ENCODE results near the gene PANK4.

PANK4 gene

DNA sequence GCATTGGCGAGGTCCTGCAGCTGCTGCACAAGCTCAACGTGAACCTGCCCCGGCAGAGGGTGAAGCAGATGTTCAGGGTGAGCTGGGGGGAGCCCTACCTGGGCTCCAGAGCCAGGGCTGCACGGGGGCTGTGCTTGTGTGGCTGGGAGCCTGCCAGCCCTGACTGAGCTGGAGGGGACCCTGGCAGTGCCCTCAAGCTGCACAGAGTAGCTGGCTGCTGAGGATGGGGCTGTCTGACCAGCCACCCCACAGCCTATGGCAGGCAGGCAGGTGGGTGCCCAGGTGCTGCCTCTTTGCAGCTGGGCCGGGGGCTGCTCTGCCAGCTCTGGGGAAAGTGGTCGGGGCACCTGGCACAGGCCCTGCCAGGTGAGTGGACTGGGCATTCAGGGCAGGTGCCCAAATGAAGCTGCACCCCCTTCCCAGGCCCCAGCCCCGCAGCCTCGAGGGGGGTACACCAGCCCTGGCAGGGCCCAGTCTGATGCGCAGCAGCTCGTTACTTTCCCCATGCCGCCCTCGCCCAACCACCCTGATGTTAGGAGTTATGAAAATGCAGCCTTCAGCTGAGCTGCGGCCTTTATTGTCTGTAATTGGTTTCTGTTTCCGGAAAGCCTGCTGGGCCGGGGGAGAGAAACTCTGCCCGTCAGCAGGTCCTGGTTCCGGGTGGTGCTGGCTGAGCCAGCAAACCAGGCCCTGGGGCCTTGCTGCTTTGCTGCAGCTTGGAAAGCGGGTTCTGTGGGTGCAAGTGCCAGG is 46.0 kb downstream of the PANK4 start:
- no peak for DNase-seq

DNA sequence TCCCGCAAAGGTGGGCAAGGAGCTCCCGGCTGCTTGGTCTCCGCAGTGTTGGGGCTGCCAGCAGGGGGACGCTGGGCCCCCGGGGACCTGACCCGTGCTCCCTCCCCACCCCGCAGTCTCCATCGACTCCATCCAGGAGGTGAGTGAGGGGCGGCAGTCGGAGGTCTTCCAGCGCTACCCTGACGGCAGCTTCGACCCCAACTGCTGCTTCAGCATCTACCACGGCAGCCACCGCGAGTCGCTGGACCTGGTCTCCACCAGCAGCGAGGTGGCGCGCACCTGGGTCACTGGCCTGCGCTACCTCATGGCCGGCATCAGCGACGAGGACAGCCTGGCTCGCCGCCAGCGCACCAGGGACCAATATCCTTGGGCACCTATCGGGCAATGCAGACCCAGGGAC is 46.8 kb downstream of the PANK4 start:
- no peak for DNase-seq

DNA sequence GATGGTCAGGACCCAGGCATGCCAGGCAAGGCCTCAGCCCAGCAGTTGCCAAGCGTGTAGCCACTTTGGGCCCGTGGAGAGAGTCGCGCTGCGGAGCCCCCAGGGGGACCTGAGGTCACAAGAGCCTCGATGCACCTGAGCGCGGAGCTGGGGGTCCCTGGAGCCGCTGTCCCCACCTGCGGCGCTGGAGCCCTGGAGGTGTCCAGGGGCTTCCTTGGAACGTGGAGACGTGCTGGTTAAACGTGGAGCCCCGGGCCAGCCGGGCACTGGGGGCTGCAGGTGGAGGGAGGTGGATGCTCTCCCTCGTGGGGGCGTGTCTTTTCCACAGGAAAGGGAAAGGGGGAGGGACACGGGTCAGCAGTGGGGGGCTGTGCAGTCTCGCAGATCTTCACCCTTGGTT is 47.2 kb downstream of the PANK4 start:
- DNase-seq = no peak

DNA sequence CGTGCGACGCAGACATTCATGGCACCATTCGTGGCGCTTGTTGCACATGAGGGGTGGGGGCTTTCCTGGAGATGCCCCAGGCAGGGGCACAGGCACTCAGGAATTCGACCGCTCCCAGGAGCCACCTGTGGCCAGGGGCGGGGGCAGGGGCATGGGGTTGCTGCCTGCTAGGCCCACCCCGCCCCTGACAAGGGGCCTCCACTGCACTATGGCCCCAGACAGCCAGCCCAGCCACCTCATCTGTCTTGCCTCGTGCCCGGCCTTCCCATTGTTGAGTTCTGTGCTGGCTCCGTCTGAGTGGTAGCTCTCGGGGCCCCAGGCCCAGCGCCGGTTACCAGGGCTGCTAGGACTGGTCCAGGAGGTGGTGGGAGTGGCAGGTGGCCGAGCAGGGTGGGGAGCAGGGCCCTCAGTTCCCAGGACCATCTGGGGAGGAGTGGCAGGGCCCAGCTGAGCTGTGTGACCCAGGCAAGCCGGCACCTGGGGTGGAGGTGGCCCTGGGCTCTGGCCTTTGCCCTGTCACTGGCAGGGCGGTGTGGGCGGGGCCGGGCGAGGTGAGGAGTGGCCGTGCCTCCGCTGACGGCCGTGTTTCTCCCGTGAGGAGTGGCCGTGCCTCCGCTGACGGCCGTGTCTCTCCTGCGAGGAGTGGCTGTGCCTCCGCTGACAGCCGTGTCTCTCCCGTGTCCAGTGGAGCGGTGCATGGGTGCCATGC is 48.5 kb downstream of the PANK4 start:
- DNase-seq = no peak

DNA sequence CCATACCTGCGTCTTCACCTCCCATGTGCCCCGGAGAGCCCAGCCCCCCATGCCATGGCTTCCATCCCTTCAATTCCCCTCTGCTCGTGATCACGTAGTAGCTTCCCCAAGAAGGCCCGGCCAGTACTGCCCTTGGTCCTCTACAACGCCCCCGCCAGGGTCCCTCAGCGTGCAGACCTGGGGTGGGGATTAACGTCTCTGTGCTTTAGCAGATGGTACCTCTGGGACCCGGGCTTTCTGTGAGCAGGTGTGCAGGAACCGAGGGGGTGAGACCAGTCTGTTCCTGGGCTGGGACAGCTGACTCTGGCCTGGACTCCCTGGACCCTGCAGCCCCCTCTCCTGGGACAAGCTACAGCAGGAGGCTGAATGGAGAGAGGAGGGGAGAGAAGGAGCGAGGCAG is 49.1 kb downstream of the PANK4 start:
- no peak for DNase-seq

DNA sequence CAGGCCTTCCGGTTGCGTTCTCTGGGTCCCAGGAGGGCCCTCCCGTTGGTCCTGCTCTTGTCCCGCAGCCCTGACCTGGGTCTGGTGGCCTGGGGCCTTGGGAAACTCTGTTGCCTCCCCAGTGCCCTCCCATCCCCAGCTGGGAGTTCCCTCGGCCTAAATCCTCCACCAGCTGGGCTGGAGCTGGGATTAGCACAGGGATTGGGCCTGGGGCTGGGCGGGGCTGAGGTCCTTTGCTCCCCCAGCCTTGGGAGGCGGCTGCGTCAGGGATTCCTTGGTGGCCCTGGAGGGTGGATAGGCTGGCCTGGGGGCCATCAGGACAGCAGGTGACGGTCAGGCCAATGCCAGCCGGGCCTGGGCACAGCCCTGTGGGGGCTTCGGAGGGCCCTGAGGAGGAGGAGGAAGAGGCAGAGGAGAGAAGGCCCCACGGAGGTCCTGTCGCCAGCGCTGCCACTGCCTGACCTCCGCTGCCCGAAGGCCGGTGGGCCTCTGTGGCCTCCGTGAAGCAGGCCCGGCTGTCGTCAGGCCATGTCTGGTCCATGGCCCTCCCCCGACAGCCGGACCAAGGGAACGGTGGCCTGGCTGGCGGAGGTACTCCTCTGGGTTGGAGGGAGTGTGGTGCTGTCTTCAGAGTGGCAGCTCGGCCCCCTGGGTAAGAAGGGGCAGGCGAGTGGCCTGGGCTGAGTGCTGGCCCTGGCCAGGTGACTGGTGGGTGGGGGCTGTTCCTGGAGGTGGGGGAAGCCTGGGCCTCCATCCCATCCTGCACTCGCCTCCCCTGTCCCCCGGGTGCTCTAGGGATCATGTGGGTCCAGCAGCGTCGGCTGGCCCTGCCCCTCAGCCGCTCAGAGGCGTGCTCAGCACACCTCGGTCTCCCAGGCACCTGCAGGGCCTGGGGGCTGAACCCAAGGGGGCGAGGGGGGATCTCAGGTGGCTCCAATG is 50.1 kb downstream of the PANK4 start, which contains the start of gene PLCH2:
Gene PLCH2 (plus strand): TSS at position 229 of the 939 bp plus-strand sequence. CDS start 300 bp downstream, at position 529.
- no peak for DNase-seq

DNA sequence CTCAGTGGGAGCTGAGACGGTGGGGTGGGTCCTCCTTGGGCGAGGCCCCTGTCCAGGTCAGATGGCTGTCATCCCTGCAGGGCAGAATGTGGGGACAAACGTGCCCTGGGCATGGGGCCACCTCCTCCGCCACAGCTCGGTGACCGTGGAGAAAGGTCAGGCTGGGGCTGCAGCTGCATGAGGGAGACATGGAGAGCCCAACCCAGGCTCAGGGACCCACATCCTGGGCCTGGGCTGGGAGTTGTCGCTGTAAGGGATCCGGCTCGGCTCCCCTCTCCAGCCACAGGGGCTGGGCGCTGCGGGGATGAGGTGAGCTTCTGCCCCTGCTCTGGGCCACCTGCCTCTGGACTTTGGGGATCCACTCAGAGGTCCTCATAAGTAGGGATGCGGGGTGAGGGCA is 50.8 kb downstream of the PANK4 start:
- no peak for DNase-seq

DNA sequence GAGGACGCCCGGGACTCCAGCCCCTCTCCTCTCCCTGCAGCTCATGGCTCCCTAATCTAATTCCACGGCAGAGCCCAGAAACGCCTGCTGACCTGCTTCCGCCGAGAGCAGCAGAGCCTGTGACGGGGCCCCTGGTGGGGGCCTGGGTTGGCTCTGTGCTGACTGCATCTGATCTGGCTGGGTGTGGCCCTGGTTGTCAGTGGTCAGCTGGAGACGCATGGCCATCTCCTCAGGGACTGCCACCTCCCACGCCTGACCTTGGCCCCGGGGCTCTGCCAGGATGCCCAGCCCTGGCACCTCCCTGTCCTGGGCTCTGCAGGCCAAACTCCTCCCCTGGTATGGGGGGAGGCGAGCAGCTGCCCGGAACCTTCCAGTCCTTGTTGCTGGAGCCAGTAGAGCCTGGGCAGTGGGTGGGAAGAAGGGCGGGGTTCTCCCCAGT is 51.4 kb downstream of the PANK4 start:
- DNase-seq = peak in 1 of 56 donors; percentile 9

DNA sequence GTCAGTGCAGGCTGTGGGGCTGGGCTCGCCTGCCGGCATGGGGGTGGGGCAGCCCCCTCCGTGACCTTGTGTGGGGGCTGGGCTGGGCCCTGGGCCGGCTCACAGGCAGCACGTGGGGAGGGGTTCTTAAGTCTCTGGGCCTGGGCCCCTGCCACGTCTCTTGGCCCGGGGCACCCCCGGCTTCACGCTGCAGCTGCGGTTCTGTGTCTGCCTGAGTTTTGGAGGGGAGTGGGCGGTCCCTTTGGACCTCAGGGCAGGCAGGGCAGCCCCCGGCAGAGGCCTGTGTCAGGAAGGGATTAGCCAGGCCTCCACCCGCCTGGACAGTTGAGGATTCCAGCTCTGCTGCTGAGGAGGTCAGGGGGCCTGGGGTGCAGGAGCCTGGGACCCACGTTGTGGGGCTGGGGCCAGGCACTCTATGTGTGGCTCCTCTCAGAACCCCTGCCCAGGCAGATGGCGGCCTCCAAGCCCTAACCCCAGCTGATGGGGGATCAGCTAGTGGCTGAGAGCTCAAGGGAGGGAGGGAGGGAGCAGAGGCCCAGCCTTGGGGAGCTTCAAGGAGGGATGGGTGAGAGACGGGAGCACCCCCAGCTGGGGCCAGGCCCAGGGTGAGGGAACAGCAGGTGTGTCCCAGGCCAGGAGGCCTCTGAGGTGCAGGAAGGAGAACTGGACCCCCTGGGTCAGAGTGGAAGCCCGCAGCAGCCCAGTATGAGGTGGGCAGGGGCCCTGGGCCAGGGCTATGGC is 52.1 kb downstream of the PANK4 start:
- DNase-seq = no peak

DNA sequence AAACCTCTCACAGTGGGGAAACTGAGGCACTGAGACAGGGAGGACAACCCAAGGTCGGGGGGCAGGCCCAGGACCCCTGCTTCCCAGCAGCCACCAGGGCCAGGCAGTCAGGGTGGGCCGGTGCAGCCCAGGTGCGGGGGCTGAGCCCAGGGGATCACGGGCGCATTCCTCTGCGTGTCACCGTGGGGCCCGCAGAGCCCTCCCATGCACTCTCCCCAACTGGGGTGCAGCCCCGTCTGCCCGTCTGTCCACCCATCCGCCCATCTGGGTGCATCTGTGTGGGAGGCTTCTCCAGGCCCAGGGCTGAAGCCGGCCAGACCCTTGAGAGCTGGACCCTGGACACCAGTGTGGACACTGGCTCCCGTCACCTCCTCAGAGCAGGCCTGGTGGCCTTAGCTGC is 53.2 kb downstream of the PANK4 start:
- no peak for DNase-seq

DNA sequence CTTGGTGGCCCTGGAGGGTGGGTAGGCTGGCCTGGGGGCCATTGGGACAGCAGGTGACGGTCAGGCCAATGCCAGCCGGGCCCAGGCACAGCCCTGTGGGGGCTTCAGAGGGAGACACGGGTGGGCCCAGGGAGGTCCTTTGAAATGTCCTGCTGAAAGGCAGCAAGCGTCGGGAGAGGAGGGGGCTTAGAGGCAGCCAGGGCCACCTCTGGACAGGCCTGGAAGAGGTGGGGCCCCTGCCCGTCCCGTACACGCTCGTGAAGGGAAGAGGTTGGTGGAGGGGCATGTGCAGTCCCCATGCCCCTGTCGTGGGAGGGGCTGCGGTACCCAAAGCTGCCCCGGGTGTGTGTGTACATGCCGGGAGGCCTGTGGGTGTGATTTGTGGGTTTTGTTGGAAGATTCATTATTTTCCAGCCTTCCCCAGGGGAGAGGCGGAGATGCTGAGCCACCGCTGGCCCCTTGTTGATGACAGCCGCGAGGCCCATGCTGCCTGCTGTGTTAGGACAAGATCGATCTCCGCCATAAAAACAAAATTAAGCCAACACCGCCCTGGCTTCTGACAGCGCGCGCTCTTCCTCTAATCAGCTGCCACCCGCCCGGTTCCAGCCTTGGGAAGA is 53.7 kb downstream of the PANK4 start:
- no peak for DNase-seq

DNA sequence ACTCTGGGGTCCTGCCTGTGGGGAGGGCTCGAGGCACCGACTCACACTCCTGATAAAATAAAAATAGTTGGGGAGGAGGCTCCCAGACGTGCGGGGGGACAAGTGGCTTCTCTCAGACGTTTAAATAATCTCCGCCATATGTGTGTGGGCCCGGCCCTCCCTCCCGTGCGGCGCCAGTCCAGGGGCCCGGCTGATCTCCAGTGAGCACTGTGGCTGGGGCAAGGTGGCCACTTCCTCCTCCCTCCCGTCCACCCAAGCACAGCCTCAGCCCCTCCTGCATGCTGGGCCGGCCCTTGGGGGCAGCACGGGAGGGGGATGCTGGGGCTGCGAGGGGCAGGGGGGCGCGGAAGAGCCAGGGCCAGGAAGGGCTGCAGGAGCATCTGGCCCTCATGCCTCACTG is 54.3 kb downstream of the PANK4 start:
- no peak for DNase-seq

DNA sequence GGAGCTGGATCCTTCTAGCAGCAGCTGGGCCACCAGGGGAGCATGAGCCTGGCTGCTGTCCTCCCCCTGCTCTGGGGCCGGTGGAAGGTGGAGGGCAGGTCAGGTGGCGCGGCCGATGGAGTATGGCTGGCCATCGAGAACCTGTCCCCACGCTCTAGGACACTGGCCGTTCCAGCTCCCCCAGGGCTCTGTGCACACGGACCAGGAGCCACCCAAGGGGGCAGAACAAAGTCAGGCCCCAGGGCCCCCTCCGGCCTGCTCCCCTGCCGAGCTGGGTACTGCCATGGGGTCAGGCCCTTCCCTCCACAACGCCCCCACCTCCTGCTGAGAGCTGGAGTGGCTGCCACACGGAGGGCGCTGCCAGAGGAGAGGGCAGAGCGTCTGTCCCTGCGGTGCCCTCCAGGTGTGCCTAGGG is 54.8 kb downstream of the PANK4 start:
- no peak for DNase-seq

DNA sequence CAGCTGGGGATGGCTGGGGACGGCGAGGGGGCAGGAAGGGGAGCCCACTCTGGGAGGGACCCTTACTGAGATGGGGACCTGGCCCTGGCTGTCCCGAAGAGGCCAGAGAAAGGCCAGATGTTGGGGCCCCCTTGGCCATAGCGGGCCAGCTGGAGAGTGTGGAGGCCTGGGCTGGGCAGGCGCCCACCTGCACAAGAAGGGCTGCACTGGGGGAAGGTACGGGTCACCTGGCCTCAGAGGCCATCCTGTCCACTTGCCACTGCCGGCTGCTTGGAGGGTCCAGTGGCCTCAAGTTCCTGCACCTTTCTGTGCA is 55.3 kb downstream of the PANK4 start:
- DNase-seq = no peak

DNA sequence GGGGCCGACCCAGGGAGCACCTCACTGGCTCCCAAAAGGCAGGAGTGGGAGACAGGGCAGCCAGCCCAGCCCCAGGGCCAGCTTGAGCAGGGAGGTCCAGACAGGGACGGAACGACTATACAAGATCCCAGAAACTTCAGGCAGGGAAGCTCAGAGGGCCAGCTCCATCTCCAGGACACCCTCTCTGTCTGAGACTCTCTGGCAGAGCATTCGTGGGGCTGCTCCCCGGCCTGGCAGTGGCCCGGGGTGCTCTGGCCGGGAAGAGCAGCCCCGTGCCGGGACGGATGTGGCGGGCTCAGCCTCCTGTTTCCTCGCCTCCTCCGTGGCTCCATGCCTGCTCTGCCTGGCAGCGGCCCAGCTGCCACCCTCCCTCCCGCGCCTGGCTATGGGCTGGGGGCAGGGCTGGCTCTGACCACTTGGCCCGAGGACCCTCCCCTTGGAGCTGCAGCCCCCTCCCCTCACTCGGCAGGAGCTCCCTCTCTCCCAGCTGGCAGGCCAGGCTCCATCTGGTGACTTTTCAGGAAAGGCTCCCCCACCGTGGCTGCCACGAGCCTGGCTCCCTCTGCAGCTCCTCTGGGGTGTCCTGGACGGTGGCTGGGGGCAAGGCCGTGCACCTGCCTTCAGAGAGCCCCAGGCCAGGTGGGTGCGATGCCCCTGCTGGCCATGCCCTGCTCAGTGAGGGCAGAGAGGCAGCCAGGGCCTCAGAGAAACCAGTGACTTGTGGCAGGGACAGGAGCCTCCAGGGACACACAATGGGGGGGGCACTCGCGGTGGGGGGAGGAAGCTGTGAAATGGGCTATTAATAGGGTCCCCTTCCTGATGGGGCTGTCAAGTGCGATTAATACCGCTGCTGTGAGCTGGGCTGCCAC is 55.9 kb downstream of the PANK4 start:
- peak in 4 of 56 donors; percentile 9 to 40 (median 33) for DNase-seq

DNA sequence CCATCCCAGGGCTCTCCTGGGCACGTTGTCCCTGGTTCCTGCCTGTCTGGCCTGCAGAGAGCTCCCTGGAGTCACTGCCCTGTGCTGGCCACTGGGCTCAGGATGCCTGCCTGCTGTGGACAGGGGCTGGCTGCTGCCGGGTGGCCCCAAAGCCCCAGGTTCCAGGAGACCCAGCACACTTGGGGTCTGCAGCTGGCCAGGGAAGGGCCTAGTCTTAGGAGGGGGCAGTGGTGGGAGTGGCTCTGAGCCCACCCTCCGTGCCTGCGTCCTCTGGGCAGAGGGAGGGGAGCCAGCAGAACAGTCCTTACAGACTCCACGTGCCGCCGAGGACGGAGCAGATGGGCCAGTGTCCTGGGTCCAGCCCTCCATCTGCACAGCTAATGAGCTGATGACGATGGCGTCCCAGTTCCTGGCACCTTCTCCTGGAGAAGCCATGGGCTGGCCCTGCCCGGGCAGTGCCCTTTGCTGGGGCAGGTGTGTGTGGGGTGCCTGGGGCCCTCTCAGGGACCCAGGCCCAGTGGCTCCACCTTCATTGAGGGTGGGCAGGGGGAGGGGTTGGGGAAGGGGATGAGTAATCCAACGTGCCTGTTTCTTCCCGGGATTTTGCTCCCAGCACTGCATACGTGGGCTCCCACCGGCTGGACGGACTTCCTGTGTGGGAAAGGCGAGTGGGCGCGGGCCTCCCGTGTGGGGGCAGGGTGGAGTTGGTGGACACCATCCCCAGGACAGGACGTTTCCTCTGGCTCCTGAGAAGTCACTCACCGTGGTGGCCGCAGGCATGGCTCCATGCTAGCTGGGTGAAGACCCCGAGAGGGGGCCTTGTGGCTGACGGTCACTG is 57.1 kb downstream of the PANK4 start:
- no peak for DNase-seq

DNA sequence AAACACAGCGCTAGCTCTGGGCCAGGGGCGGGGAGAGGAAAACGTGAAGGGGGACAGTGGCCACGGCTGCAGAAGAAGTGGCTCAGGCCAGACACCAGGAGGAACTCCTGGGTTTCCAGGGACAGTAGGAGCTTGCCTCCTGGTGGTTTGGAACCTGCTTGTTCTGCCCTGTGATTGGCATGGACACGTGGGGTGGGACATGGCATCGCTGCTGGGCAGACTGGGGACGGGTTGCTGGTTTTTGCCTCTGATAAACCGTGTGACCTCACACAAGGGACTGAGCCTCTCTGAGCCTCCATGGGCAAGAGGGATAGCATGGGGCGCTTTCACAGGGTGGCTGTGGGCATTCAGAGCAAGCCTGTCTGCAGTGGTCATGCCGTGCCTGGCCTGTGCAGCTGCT is 57.9 kb downstream of the PANK4 start:
- no peak for DNase-seq

DNA sequence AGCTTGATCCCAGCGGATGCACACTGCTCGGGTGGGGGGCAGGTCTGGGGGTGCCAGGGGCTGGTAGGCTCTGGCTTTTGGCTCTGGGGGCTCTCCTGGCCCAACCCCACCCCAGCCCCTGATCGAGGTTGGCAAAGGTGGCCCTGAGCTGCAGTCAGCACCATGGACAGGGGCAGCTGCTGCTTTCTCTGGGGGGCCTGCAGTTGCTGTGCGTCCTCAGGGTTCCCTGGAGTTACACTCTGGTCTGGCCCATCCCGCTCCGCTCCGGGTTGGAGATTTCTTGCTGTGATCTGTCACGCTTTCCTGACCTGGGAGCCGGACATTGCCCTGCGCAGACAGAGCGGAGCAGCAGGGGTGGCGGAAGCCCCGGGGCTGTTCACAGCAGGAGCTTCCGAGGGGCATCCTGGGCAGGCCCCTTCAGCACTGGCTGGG is 58.3 kb downstream of the PANK4 start:
- DNase-seq = no peak

Data from amygdala (tissue), 56 donors.